Nephron (organoid): Measurements from ENCODE around the gene NCOA1.

Experiments
- H3K27ac Mint-ChIP-seq, 3 experiments: 2 replicates each; pipeline ENCODE4 v1.8.0; 2020; ENCODE audit warnings: mixed read lengths in 3 of 3, mild to moderate bottlenecking in 2 of 3, moderate library complexity in 1 of 3
- H3K27me3 Mint-ChIP-seq: 2 replicates; pipeline ENCODE4 v1.8.0; 2021; ENCODE audit warnings: low read depth, mild to moderate bottlenecking, moderate library complexity, mixed read lengths
- H3K36me3 Mint-ChIP-seq: 2 replicates; pipeline ENCODE4 v1.8.0; 2020; ENCODE audit warnings: low read depth, mixed read lengths
- H3K4me1 Mint-ChIP-seq: 2 replicates; pipeline ENCODE4 v1.8.0; 2020; ENCODE audit warnings: mixed read lengths
- H3K4me3 Mint-ChIP-seq, 3 experiments: 2 replicates each; pipeline ENCODE4 v1.8.0; 2020; ENCODE audit warnings: mild to moderate bottlenecking in 3 of 3, mixed read lengths in 3 of 3, moderate library complexity in 2 of 3
- H3K9me3 Mint-ChIP-seq: 2 replicates; pipeline ENCODE4 v1.8.0; 2020; ENCODE audit warnings: mixed read lengths
- CTCF ChIP-seq, 3 experiments: fragments of 200-600 bp; sonication (generic); IDR thresholded peaks; one replicate each; pipeline ENCODE4 v1.5.0; 2021; ENCODE audit warnings: antibody characterized with exemption in 3 of 3; ENCODE audit not compliant: unreplicated experiment in 3 of 3

NCOA1 gene

GRCh38 chr2:24771061-24771460 is 280.0 kb downstream of the NCOA1 start:
- Mint-ChIP-seq H3K9me3 (no peaks in the 10 kb centered on the region), H3K4me3 (no peak overlapping the region), H3K4me1 (peaks cover 28% of the 10 kb centered on the region), H3K36me3 (peaks cover 48% of the 10 kb centered on the region), H3K27me3 (no peaks in the 10 kb centered on the region), H3K27ac (peak overlapping the region in 2 of 3 experiments; percentile 40 to 48)
- TF ChIP-seq CTCF (IDR thresholded peaks at IDR 0.05; ENCODE audit: unreplicated experiment in 3 of 3) = no peak

- H3K36me3 Mint-ChIP-seq = peaks cover 39% of the 10 kb centered on the region
- H3K4me1 Mint-ChIP-seq = peaks cover 28% of the 10 kb centered on the region
- TF ChIP-seq CTCF (IDR thresholded peaks at IDR 0.05; ENCODE audit: unreplicated experiment in 3 of 3) = no peak
Measured at GRCh38 chr2:24771764-24772586, 280.9 kb downstream of the NCOA1 start.

GRCh38 chr2:24774373-24774772 is 283.3 kb downstream of the NCOA1 start:
- Mint-ChIP-seq H3K9me3 (no peaks in the 10 kb centered on the region), H3K4me1 (peaks cover 28% of the 10 kb centered on the region), H3K36me3 (peaks cover 21% of the 10 kb centered on the region), H3K27ac (no peak overlapping the region), H3K4me3 (no peak overlapping the region), H3K27me3 (no peaks in the 10 kb centered on the region)
- TF ChIP-seq CTCF (IDR thresholded peaks at IDR 0.05; ENCODE audit: unreplicated experiment in 3 of 3) = no peak

More at GRCh38 chr2:24771764-24772586, 280.9 kb downstream of the NCOA1 start:
- H3K27ac Mint-ChIP-seq = no peak overlapping the region
- H3K9me3 Mint-ChIP-seq = no peaks in the 10 kb centered on the region
- no peak overlapping the region for H3K4me3 Mint-ChIP-seq
- H3K27me3 Mint-ChIP-seq = no peaks in the 10 kb centered on the region

- no peak overlapping the region for H3K27ac Mint-ChIP-seq
- no peaks in the 10 kb centered on the region for H3K4me1 Mint-ChIP-seq
- no peak overlapping the region for H3K4me3 Mint-ChIP-seq
- no peaks in the 10 kb centered on the region for H3K36me3 Mint-ChIP-seq
- no peak for TF ChIP-seq CTCF (IDR thresholded peaks at IDR 0.05; ENCODE audit: unreplicated experiment in 3 of 3)
- H3K9me3 Mint-ChIP-seq = no peaks in the 10 kb centered on the region
- no peaks in the 10 kb centered on the region for H3K27me3 Mint-ChIP-seq
Measured at GRCh38 chr2:24779116-24779515, 288.1 kb downstream of the NCOA1 start.

GRCh38 chr2:24783641-24784040 is 292.6 kb downstream of the NCOA1 start:
- H3K27ac Mint-ChIP-seq = no peak overlapping the region
- H3K27me3 Mint-ChIP-seq = no peaks in the 10 kb centered on the region
- peaks cover under 1% of the 10 kb centered on the region for H3K36me3 Mint-ChIP-seq
- H3K4me3 Mint-ChIP-seq = no peak overlapping the region
- no peak for TF ChIP-seq CTCF (IDR thresholded peaks at IDR 0.05; ENCODE audit: unreplicated experiment in 3 of 3)
- H3K9me3 Mint-ChIP-seq = no peaks in the 10 kb centered on the region
- peaks cover 11% of the 10 kb centered on the region for H3K4me1 Mint-ChIP-seq
